C4-2B (cell line): ENCODE measurements around the gene GLI3.

Experiments
- ZFX ChIP-seq: fragments of 450-650 bp; IDR thresholded peaks from 2 replicates; pipeline ENCODE4 v1.6.1; 2017
- TF ChIP-seq, protein P1 (sequence below): fragments of 450-650 bp; conservative IDR thresholded peaks from 2 replicates; pipeline ENCODE4 v1.5.1; 2017; ENCODE audit warnings: mild to moderate bottlenecking

DNA sequence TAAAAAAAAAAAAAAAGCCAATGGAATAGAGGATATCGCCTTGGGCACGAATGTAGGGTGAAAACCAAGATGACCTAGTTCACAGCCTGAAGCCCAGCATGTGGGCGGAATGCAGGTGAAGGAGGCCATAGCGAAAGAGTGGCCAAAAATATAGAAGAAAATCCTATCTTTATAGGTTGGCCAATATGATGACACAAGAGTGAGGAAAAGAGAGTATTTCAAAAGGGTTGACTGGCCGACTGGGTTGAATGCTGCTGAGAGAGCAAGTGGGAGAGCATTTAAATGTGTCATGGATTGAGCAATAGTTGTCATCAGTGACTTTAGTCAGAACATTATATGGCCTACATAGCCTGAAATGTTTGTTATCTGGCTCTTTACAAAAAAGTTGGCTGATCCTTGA, 17.2 kb upstream of the GLI3 start:
- TF ChIP-seq, protein P1, sequence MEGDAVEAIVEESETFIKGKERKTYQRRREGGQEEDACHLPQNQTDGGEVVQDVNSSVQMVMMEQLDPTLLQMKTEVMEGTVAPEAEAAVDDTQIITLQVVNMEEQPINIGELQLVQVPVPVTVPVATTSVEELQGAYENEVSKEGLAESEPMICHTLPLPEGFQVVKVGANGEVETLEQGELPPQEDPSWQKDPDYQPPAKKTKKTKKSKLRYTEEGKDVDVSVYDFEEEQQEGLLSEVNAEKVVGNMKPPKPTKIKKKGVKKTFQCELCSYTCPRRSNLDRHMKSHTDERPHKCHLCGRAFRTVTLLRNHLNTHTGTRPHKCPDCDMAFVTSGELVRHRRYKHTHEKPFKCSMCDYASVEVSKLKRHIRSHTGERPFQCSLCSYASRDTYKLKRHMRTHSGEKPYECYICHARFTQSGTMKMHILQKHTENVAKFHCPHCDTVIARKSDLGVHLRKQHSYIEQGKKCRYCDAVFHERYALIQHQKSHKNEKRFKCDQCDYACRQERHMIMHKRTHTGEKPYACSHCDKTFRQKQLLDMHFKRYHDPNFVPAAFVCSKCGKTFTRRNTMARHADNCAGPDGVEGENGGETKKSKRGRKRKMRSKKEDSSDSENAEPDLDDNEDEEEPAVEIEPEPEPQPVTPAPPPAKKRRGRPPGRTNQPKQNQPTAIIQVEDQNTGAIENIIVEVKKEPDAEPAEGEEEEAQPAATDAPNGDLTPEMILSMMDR, result no peak
- TF ChIP-seq ZFX, result no peak
